ENCODE measurements around the gene DSCAM.

- TF ChIP-seq CTCF (conservative IDR thresholded peaks at IDR 0.05; ENCODE audit: low read depth in 2 of 2) (no peak), EZH2phosphoT487 (IDR thresholded peaks at IDR 0.05; ENCODE audit: unreplicated experiment) (no peak), POLR2AphosphoS5 (IDR thresholded peaks at IDR 0.05; ENCODE audit: low read depth) (no peak), EZH2 (IDR thresholded peaks at IDR 0.05; ENCODE audit: low read depth, unreplicated experiment) (no peak), CREB1 (CRISPR knock-in tag; IDR thresholded peaks at IDR 0.05; ENCODE audit: low read depth) (no peak), REST (IDR thresholded peaks at IDR 0.05; ENCODE audit: unreplicated experiment) (no peak), ZNF331 (CRISPR knock-in tag; IDR thresholded peaks at IDR 0.05; ENCODE audit: low read depth) (no peak), JUNB (IDR thresholded peaks at IDR 0.05; ENCODE audit: unreplicated experiment) (no peak), STAT1 (IDR thresholded peaks at IDR 0.05; ENCODE audit: unreplicated experiment) (no peak), ETS1 (IDR thresholded peaks at IDR 0.05) (no peak), ZNF462 (CRISPR knock-in tag; IDR thresholded peaks at IDR 0.05) (no peak), ZNF114 (CRISPR knock-in tag; IDR thresholded peaks at IDR 0.05) (no peak), NANOG (IDR thresholded peaks at IDR 0.05; ENCODE audit: borderline replicate concordance) (no peak)
Measured at GRCh38 chr21:40830836-40831235, 16.1 kb downstream of the DSCAM start.

All from GM23338 (cell line).